DMS153 (cell line): ENCODE data around the gene KIF23.
"Not testable (repeated sequence)": the region's sequence is repeated elsewhere in the genome, so short reads cannot be mapped to it uniquely, and the experiment has no call there.

Experiments used
- DNase-seq: peaks from one replicate; lab custom pipeline; 2025; lab: John Stamatoyannopoulos, UW

KIF23 gene

GRCh38 chr15:69435985-69436384, 21.8 kb downstream of the KIF23 start:
- DNase-seq = no peak

- DNase-seq = no peak
Measured at GRCh38 chr15:69436951-69437350, 22.8 kb downstream of the KIF23 start.

- no peak for DNase-seq
Measured at GRCh38 chr15:69439623-69440022, 25.5 kb downstream of the KIF23 start.

- no peak for DNase-seq
Measured at GRCh38 chr15:69443032-69443611, 29.0 kb downstream of the KIF23 start.

GRCh38 chr15:69444686-69445085, 30.5 kb downstream of the KIF23 start:
- no peak for DNase-seq

- DNase-seq = no peak
Measured at GRCh38 chr15:69446953-69447352, 32.8 kb downstream of the KIF23 start.

GRCh38 chr15:69450221-69450620, 36.1 kb downstream of the KIF23 start:
- DNase-seq = not testable (repeated sequence)

- DNase-seq = no peak
Measured at GRCh38 chr15:69450968-69451695, 37.0 kb downstream of the KIF23 start.

- DNase-seq = no peak
Measured at GRCh38 chr15:69451951-69452691, 38.0 kb downstream of the KIF23 start.

GRCh38 chr15:69452692-69453521, 38.8 kb downstream of the KIF23 start, which contains the start of gene RPLP1:
Gene RPLP1 (plus strand): TSS chr15:69452818. CDS start chr15:69452949, 131 bp downstream.
- DNase-seq = peak; percentile 76

- DNase-seq = no peak
Measured at GRCh38 chr15:69454953-69455352, 40.8 kb downstream of the KIF23 start.

- no peak for DNase-seq
Measured at GRCh38 chr15:69456208-69457166, 42.3 kb downstream of the KIF23 start.

- DNase-seq = no peak
Measured at GRCh38 chr15:69457304-69458280, 43.4 kb downstream of the KIF23 start.

GRCh38 chr15:69459066-69459465, 44.9 kb downstream of the KIF23 start:
- DNase-seq = no peak

GRCh38 chr15:69460481-69460880, 46.3 kb downstream of the KIF23 start:
- DNase-seq = no peak

- no peak for DNase-seq
Measured at GRCh38 chr15:69462030-69462492, 47.9 kb downstream of the KIF23 start.

GRCh38 chr15:69462493-69463181, 48.5 kb downstream of the KIF23 start:
- peak; percentile 74 for DNase-seq

GRCh38 chr15:69463182-69463756, 49.1 kb downstream of the KIF23 start:
- no peak for DNase-seq

GRCh38 chr15:69465253-69465652, 51.1 kb downstream of the KIF23 start:
- DNase-seq = no peak
